GM23248 (cell line): Measurements from ENCODE around the gene GEMIN5.

Experiments used
- EZH2 ChIP-seq: fragments of 200-600 bp; sonication (generic); IDR thresholded peaks from 2 replicates; pipeline ENCODE4 v1.6.1; 2018; ENCODE audit warnings: antibody characterized with exemption, mild to moderate bottlenecking; ENCODE audit not compliant: insufficient read depth, poor library complexity, severe bottlenecking
- EZH2phosphoT487 ChIP-seq: fragments of 200-600 bp; sonication (generic); IDR thresholded peaks from 2 replicates; pipeline ENCODE4 v1.6.1; 2018; ENCODE audit warnings: antibody characterized with exemption, moderate library complexity, mild to moderate bottlenecking, low read depth; ENCODE audit not compliant: insufficient read depth

- no peak for TF ChIP-seq EZH2
- no peak for TF ChIP-seq EZH2phosphoT487
Observed at GRCh38 chr5:154861946-154862345, 76.1 kb downstream of the GEMIN5 start.
